ENCODE results near the gene ENDOG.

DNA sequence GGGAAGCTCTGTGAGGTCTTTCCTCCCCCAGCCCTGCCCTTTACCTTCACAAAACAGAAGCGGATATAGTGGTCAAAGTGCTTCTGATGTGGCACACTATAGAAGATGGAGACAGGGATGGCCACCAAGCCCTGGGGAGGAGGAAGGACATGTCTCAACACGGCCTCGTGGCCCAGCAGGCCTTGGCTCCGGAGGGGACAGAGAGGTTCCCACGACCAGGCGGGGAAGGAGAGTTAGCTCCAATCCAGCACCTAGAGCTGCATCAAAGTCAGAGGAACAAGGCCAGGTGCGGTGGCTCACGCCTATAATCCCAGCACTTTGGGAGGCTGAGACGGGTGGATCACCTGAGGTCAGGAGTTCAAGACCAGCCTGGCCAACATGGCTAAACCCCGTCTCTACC, 15.4 kb downstream of the ENDOG start:
- TF ChIP-seq EZH2phosphoT487 (IDR thresholded peaks at IDR 0.05; ENCODE audit: insufficient read depth, low read depth) (no peak), EZH2 (IDR thresholded peaks at IDR 0.05; ENCODE audit: insufficient read depth, poor library complexity, severe bottlenecking) (no peak)

All from GM23248 (cell line).